ENCODE measurements around the gene CACNA1F.

GRCh38 chrX:49246541-49246940 lies 13.4 kb upstream of the CACNA1F start:
- TF ChIP-seq EZH2 (optimal IDR thresholded peaks at IDR 0.05; ENCODE audit: low read depth, low read length): no peak
- no peak for TF ChIP-seq CTCF (IDR thresholded peaks at IDR 0.05; ENCODE audit: low read length)
- TF ChIP-seq EZH2phosphoT487 (IDR thresholded peaks at IDR 0.05; ENCODE audit: low read length): no peak

All from MM.1S (cell line).